Fibroblast of mammary gland (primary cell): Measurements from ENCODE around the gene DIS3L2.

ENCODE experiments used
- DNase-seq: peaks from one replicate; pipeline ENCODE4 v3.0.0-alpha.2; 2010; ENCODE audit warnings: low read depth
- H3K4me3 ChIP-seq: 2 replicates; pipeline ENCODE4 v1.5.1; 2011; ENCODE audit warnings: low read depth, mild to moderate bottlenecking, low read length, moderate library complexity; ENCODE audit not compliant: control insufficient read depth
- CTCF ChIP-seq: conservative IDR thresholded peaks from 2 replicates; pipeline ENCODE4 v1.5.1; 2011; ENCODE audit warnings: low read depth, low read length, inconsistent platforms; ENCODE audit not compliant: control insufficient read depth, insufficient read depth

DIS3L2 gene

GRCh38 chr2:232073026-232073425 is 111.5 kb downstream of the DIS3L2 start:
- no peak overlapping the region for H3K4me3 ChIP-seq
- no peak for TF ChIP-seq CTCF
- no peak for DNase-seq

DNA sequence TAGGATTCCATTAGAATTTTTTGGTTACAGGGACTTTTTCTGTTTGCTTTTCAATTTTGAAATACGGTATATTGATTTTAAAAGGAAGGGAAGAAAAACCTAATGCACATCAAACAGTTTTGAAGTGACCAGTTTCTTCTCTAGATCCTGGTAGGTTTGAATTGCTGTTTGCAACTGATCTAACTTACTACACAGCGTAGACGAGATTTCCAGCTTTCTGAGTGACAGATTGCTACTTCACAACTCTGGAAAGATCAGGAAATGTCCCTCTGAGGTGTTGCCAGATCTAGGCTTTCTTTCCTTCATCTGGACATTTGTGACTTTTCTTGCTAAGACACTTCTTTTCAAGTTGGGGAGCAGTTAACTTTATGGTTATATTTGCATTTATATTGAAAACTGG is 112.2 kb downstream of the DIS3L2 start:
- TF ChIP-seq CTCF, result no peak
- DNase-seq, result no peak
- no peak overlapping the region for H3K4me3 ChIP-seq

GRCh38 chr2:232075080-232075479 is 113.6 kb downstream of the DIS3L2 start:
- H3K4me3 ChIP-seq, result no peak overlapping the region
- DNase-seq, result peak; percentile 81
- no peak for TF ChIP-seq CTCF

GRCh38 chr2:232075859-232076258 is 114.3 kb downstream of the DIS3L2 start:
- no peak for DNase-seq
- H3K4me3 ChIP-seq, result no peak overlapping the region
- no peak for TF ChIP-seq CTCF

DNA sequence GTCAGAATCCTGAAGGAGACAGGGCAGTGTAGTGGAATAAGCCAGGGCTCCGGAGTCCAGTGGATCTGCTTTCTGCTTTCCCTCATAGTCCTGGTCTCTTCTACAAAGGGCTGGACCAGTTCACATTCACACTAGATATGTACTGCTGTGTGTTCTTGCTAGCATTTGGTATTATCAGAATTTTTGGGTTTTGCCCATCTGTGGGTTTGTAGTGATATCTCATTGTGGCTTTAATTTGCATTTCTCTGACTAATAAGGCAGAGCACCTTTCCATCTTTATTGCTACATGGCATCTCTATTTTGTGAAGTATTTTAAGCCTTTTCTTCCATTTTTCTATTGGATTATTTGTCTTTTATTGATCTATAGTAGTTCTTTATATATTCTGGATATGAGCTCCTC is 114.8 kb downstream of the DIS3L2 start:
- no peak for TF ChIP-seq CTCF
- no peak overlapping the region for H3K4me3 ChIP-seq

GRCh38 chr2:232076736-232077135 is 115.2 kb downstream of the DIS3L2 start:
- no peak overlapping the region for H3K4me3 ChIP-seq
- no peak for TF ChIP-seq CTCF

More for the DNA sequence above, 114.8 kb downstream of the DIS3L2 start:
- no peak for DNase-seq

DNA sequence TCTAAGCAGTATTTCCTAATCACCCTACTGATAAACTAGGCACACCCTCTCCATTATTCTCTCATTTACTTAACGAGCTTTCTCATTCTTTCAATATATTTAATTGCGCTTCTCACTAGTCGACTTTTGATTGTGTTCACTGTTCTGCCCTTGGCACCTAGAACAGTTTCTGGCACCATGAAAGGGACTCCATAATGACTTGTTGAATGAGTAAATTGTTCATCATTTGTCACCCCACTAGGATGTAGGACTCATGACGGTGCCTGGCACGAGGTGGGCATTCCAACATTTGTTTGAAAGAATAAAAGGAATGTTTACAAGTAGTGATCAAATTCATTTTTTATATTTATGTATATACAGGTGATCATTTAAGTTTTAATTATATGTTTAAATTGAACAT is 123.7 kb downstream of the DIS3L2 start:
- TF ChIP-seq CTCF, result no peak
- DNase-seq, result no peak
- no peak overlapping the region for H3K4me3 ChIP-seq

More at GRCh38 chr2:232076736-232077135, 115.2 kb downstream of the DIS3L2 start:
- peak; percentile 17 for DNase-seq
